ENCODE data around the gene MYOF.

MYOF gene, protein sequence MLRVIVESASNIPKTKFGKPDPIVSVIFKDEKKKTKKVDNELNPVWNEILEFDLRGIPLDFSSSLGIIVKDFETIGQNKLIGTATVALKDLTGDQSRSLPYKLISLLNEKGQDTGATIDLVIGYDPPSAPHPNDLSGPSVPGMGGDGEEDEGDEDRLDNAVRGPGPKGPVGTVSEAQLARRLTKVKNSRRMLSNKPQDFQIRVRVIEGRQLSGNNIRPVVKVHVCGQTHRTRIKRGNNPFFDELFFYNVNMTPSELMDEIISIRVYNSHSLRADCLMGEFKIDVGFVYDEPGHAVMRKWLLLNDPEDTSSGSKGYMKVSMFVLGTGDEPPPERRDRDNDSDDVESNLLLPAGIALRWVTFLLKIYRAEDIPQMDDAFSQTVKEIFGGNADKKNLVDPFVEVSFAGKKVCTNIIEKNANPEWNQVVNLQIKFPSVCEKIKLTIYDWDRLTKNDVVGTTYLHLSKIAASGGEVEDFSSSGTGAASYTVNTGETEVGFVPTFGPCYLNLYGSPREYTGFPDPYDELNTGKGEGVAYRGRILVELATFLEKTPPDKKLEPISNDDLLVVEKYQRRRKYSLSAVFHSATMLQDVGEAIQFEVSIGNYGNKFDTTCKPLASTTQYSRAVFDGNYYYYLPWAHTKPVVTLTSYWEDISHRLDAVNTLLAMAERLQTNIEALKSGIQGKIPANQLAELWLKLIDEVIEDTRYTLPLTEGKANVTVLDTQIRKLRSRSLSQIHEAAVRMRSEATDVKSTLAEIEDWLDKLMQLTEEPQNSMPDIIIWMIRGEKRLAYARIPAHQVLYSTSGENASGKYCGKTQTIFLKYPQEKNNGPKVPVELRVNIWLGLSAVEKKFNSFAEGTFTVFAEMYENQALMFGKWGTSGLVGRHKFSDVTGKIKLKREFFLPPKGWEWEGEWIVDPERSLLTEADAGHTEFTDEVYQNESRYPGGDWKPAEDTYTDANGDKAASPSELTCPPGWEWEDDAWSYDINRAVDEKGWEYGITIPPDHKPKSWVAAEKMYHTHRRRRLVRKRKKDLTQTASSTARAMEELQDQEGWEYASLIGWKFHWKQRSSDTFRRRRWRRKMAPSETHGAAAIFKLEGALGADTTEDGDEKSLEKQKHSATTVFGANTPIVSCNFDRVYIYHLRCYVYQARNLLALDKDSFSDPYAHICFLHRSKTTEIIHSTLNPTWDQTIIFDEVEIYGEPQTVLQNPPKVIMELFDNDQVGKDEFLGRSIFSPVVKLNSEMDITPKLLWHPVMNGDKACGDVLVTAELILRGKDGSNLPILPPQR (N-terminal part only)

DNA sequence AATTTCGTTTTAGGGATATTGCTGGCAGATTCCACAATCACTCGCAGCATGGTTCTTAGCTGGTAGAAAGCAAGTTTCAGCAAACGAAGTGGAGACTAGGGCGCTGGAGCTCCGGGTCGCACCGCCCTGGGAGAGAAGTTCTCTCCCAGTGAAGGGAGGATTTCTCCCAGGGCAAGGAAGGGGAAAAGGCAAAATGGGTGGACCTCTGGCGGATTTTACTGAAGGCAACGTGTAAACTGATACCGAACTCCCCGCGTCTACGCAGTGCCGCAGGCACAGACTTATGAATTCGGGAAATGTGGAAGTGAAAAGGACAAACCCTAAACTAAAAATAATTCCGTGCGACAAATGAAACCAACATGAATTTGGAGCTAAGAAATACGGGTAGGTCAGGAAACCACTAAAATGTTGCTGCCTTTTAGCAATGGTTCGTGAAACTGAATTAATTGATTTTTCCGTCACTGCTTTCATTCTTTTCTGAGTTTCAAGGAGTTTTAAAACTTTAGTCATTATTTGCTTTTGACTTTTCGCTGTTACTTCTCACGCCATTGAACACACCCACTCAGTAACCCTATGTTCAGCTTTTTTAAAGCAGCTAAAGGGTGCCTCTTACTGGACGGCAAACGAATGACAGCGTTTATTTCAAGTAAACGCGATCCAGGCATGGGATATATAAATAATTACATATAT is at the start of gene MYOF:
Gene MYOF, minus strand, starts transcription at position 190 of the 690 bp plus-strand sequence. Its CDS starts 140 bp downstream, at position 50.
- DNase-seq (ENCODE audit: low spot score): peak; percentile 24

GRCh38 chr10:93518531-93518930 is 36.4 kb upstream of the MYOF start:
- DNase-seq (ENCODE audit: low spot score): no peak

GRCh38 chr10:93516006-93516380 is 33.9 kb upstream of the MYOF start:
- DNase-seq (ENCODE audit: low spot score): no peak

GRCh38 chr10:93515071-93516005 is 33.2 kb upstream of the MYOF start:
- no peak for DNase-seq (ENCODE audit: low spot score)

DNA sequence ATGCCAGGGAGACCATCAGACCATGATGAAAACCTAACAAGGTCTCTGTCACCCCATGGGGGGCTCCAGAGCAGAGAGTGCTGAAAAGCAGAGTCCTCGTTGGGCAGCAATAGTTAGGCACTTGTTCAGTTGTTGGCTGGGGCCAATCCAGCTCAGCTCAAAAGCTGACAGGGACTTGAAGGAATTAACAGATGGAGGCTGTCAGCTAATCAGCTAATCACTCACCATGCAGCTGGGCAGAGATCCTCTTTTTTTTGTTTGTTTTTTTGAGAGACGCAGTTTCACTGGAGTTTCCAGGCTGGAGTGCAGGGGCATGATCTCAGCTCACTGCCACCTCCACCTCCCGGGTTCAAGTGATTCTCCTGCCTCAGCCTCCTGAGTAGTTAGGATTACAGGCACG is 32.4 kb upstream of the MYOF start:
- no peak for DNase-seq (ENCODE audit: low spot score)

DNA sequence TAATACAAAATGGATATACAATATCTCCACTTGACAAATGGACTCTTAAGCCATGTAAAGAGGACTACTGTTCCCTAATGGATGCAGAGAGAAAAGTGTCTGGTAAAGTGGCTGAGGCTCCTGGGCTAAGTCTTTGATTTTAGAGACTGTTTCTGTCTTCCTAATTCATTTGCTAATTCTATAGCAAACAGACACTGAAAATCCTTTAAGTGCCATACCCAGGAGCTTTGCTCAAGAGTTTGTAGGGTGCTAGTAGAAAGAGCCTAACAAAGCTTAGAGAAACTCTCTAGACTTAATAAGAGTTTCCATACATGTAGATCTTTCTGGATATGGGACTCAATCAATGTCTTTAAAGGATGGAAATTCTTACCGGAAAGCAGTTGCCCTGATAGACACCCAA is 31.0 kb upstream of the MYOF start:
- no peak for DNase-seq (ENCODE audit: low spot score)

- no peak for DNase-seq (ENCODE audit: low spot score)
These were observed 30.4 kb upstream of the MYOF start for GRCh38 chr10:93512565-93512964.

GRCh38 chr10:93509816-93510215 is 27.7 kb upstream of the MYOF start:
- DNase-seq (ENCODE audit: low spot score): no peak

DNA sequence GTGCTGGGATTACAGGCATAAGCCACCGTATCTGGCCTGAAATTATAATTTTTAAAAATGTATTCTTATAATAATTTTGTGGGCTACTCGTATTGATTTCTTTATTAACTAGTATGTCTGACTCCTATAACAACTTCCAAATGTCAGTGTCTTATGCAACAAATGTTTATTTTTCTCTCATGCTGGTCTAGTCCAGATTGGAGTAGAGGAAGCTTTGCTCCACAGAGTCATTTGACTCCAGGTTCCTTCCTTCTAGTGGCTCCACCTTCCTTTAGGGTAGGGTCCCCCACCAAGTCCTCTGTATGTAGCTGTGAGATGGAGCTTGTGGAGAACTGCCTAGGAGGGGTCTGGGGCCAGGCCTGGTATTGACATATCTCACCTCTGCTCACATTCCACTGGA is 22.9 kb upstream of the MYOF start:
- no peak for DNase-seq (ENCODE audit: low spot score)

GRCh38 chr10:93503075-93503474 is 20.9 kb upstream of the MYOF start:
- DNase-seq (ENCODE audit: low spot score): no peak

- no peak for DNase-seq (ENCODE audit: low spot score)
These were observed 19.5 kb upstream of the MYOF start for GRCh38 chr10:93501650-93502049.

DNA sequence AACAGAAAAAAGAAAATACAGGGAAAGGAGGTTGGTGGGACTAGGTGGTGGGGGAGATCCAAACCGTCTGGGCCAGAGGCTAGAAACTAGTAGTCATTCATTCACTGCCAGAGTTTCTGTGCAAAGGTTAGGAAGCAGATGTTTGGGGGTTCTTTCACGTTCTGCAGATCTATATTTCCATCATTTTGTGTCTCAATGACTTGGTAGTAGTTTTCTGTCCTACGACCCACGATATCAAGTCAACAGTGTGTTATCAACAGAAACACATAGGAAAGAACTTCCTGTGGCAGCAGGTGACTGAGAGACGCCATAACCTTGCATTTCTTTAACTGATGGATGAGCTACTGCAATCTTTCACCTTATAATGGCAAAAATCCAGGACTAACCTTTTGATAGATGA is 16.0 kb upstream of the MYOF start:
- no peak for DNase-seq (ENCODE audit: low spot score)

- DNase-seq (ENCODE audit: low spot score): peak; percentile 82
These were observed 14.3 kb upstream of the MYOF start, which contains the start of gene CEP55 for GRCh38 chr10:93496322-93497041. TSS of gene CEP55 (plus strand) at chr10:93496612. CDS start at chr10:93500052, 3,440 bp downstream.

GRCh38 chr10:93495654-93496321 is 13.7 kb upstream of the MYOF start:
- peak; percentile 38 for DNase-seq (ENCODE audit: low spot score)

GRCh38 chr10:93494494-93494893 is 12.4 kb upstream of the MYOF start:
- DNase-seq (ENCODE audit: low spot score): no peak

GRCh38 chr10:93493162-93493561 is 11.0 kb upstream of the MYOF start:
- no peak for DNase-seq (ENCODE audit: low spot score)

GRCh38 chr10:93491602-93492121 is 9.5 kb upstream of the MYOF start:
- no peak for DNase-seq (ENCODE audit: low spot score)

- DNase-seq (ENCODE audit: low spot score): no peak
These were observed 6.9 kb upstream of the MYOF start for GRCh38 chr10:93488956-93489528.

- DNase-seq (ENCODE audit: low spot score): no peak
These were observed 3.6 kb upstream of the MYOF start for GRCh38 chr10:93485690-93486089.
